ENCODE measurements around the gene DHTKD1. TPM values are rescaled to one million over a fixed set of nuclear protein-coding genes. Genes with fewer than 3 reads are reported as not detected.

The DHTKD1 gene
- total RNA-seq, 2 donors from 2014 or later = 33.4 to 59.2 TPM

- no peaks in the 10 kb centered on the region for H3K27me3 ChIP-seq (replicated peaks; ENCODE audit: insufficient read depth)
- TF ChIP-seq POLR2A (IDR thresholded peaks at IDR 0.05) (peak; percentile 58), CTCF (IDR thresholded peaks at IDR 0.05) (no peak)
- no peaks in the 10 kb centered on the region for H3K9me3 ChIP-seq
- H3K4me1 ChIP-seq (replicated peaks) = no peaks in the 10 kb centered on the region
- no peaks in the 10 kb centered on the region for H3K36me3 ChIP-seq
- under 1% methylated on average over 31 of the region's 31 CpGs for WGBS
- DNase-seq (ENCODE audit: low spot score) = no peak
- H3K27ac ChIP-seq = peak overlapping the region; percentile 98
- peak overlapping the region; percentile 90 to 98 for H3K4me3 ChIP-seq
- intact Hi-C loops (cut with DNase I) = loop anchor here (2.0 kb wide), 1 partner anchor 26 kb away; the partner anchor contains the start of gene DHTKD1
Measured at GRCh38 chr10:12042409-12042796, 26.4 kb upstream of the DHTKD1 start.

GRCh38 chr10:12042797-12043651 is 25.7 kb upstream of the DHTKD1 start, which contains the start of gene UPF2:
Gene UPF2 (minus strand): TSS chr10:12042809. CDS start chr10:12035423, 7,386 bp downstream.
- H3K9me3 ChIP-seq = no peaks in the 10 kb centered on the region
- no peak for TF ChIP-seq POLR2A (IDR thresholded peaks at IDR 0.05)
- TF ChIP-seq CTCF (IDR thresholded peaks at IDR 0.05) = peak in 1 of 4 experiments; percentile 18
- peak; percentile 82 for TF ChIP-seq POLR2AphosphoS5 (IDR thresholded peaks at IDR 0.05)
- H3K4me3 ChIP-seq = peak within 1 kb of the TSS; percentile 90 to 98
- no peaks in the 10 kb centered on the region for H3K4me1 ChIP-seq (replicated peaks)
- H3K27ac ChIP-seq = peak within 1 kb of the TSS; percentile 98
- DNase-seq (ENCODE audit: low spot score) = peak; percentile 96
- no peaks in the 10 kb centered on the region for H3K27me3 ChIP-seq (replicated peaks; ENCODE audit: insufficient read depth)
- 4% methylated on average over 56 of the region's 56 CpGs for WGBS
- intact Hi-C loops (cut with DNase I) = loop anchor here (1.0 to 2.0 kb wide), 2 partner anchors 26 to 86 kb away; partner anchors contain the start of genes DHTKD1 and SEC61A2
- H3K36me3 ChIP-seq = no peaks in the 10 kb centered on the region

- no peak for DNase-seq (ENCODE audit: low spot score)
- no peaks in the 10 kb centered on the region for H3K36me3 ChIP-seq
- H3K27ac ChIP-seq = no peak overlapping the region
- no peak overlapping the region for H3K4me3 ChIP-seq
- 81% methylated on average over 5 of the region's 5 CpGs for WGBS
- TF ChIP-seq POLR2AphosphoS5 (IDR thresholded peaks at IDR 0.05) (no peak), POLR2A (IDR thresholded peaks at IDR 0.05) (no peak), CTCF (IDR thresholded peaks at IDR 0.05) (no peak)
- H3K4me1 ChIP-seq (replicated peaks) = no peaks in the 10 kb centered on the region
- H3K9me3 ChIP-seq = no peaks in the 10 kb centered on the region
- no peaks in the 10 kb centered on the region for H3K27me3 ChIP-seq (replicated peaks; ENCODE audit: insufficient read depth)
- intact Hi-C loops (cut with DNase I) = no loop called here
Measured at GRCh38 chr10:12045596-12045995, 23.2 kb upstream of the DHTKD1 start.

GRCh38 chr10:12048547-12048946 is 20.2 kb upstream of the DHTKD1 start:
- DNase-seq (ENCODE audit: low spot score) = no peak
- intact Hi-C loops (cut with DNase I) = no loop called here
- Histone ChIP-seq H3K4me1 (replicated peaks) (no peaks in the 10 kb centered on the region), H3K27ac (no peak overlapping the region), H3K36me3 (no peaks in the 10 kb centered on the region), H3K9me3 (no peaks in the 10 kb centered on the region), H3K27me3 (replicated peaks; ENCODE audit: insufficient read depth) (no peaks in the 10 kb centered on the region), H3K4me3 (no peak overlapping the region)
- no peak for TF ChIP-seq POLR2AphosphoS5 (IDR thresholded peaks at IDR 0.05)
- TF ChIP-seq CTCF (IDR thresholded peaks at IDR 0.05) = no peak
- no peak for TF ChIP-seq POLR2A (IDR thresholded peaks at IDR 0.05)
- WGBS = 83% methylated on average over 8 of the region's 8 CpGs

GRCh38 chr10:12050528-12050927 is 18.2 kb upstream of the DHTKD1 start:
- intact Hi-C loops (cut with DNase I) = no loop called here
- Histone ChIP-seq H3K27me3 (replicated peaks; ENCODE audit: insufficient read depth) (no peaks in the 10 kb centered on the region), H3K4me3 (no peak overlapping the region), H3K36me3 (no peaks in the 10 kb centered on the region), H3K27ac (no peak overlapping the region), H3K4me1 (replicated peaks) (no peaks in the 10 kb centered on the region), H3K9me3 (no peaks in the 10 kb centered on the region)
- no peak for DNase-seq (ENCODE audit: low spot score)
- TF ChIP-seq POLR2AphosphoS5 (IDR thresholded peaks at IDR 0.05) (no peak), POLR2A (IDR thresholded peaks at IDR 0.05) (no peak), CTCF (IDR thresholded peaks at IDR 0.05) (no peak)
